Measurements from ENCODE around the gene CTSK.
A peak's percentile ranks its signal among the peaks of the same experiment; 100 is the strongest.
"Not testable (repeated sequence)": the region's sequence is repeated elsewhere in the genome, so short reads cannot be mapped to it uniquely, and the experiment has no call there.

Gene CTSK

GRCh38 chr1:150772326-150772725 is 35.7 kb downstream of the CTSK start:
- TF ChIP-seq CTCF (IDR thresholded peaks at IDR 0.05; ENCODE audit: insufficient read depth, low read depth, low read length, missing control alignments), result no peak
- H3K4me3 ChIP-seq (ENCODE audit: low read depth, low read length), result no peak overlapping the region
- no peak for DNase-seq (ENCODE audit: low read depth)

- DNase-seq (ENCODE audit: low read depth); H3K4me3 ChIP-seq (ENCODE audit: low read depth, low read length): not testable (repeated sequence)
These were observed 40.4 kb downstream of the CTSK start for GRCh38 chr1:150767704-150768103.

DNA sequence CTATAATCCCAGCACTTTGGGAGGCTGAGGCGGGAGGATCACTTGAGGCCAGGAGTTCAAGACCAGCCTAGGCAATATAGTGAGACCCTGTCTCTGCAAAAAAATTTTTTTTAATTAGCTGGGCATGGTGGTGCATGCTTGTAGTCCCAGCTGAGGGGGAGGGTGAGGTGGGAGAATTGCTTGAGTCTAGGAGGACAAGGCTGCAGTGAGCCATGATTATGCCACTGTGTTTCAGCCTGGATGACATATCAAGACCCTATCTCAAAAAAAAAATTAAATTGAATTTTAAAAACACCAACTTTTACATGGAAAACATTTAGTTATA is 42.1 kb downstream of the CTSK start:
- DNase-seq (ENCODE audit: low read depth), result not testable (repeated sequence)
- H3K4me3 ChIP-seq (ENCODE audit: low read depth, low read length), result peak overlapping the region; percentile 94

GRCh38 chr1:150765296-150765976 is 42.6 kb downstream of the CTSK start, which contains the start of gene CTSS:
Gene CTSS (minus strand): TSS chr1:150765778. CDS start chr1:150764763, 1,015 bp downstream.
- DNase-seq (ENCODE audit: low read depth), result peak; percentile 89
- no peak for TF ChIP-seq CTCF (IDR thresholded peaks at IDR 0.05; ENCODE audit: insufficient read depth, low read depth, low read length, missing control alignments)
- peak within 1 kb of the TSS; percentile 94 for H3K4me3 ChIP-seq (ENCODE audit: low read depth, low read length)

DNA sequence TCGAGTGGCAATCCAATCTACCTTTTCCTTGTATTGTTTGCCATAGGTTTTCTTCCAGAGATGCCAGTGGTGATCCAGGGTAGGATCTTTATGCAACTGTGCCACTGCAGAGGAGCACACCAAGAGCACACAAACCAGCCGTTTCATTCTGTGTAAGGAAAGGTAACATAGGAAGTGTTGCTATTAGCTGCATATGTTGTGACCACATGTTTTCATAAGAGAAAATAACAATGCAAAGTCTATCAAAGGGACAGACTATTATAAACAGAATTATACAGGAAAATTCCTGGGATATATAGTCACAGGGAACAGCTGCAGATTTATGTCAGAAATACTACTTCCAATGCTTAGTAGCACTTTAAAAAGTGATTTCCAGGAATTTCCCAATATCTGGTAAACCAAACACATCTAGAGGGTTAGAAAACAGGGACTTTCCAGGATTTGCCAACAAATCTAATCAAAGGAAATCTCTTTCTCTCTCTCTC is 43.4 kb downstream of the CTSK start:
- DNase-seq (ENCODE audit: low read depth), result peak; percentile 65
- peak overlapping the region; percentile 94 for H3K4me3 ChIP-seq (ENCODE audit: low read depth, low read length)
- no peak for TF ChIP-seq CTCF (IDR thresholded peaks at IDR 0.05; ENCODE audit: insufficient read depth, low read depth, low read length, missing control alignments)

DNA sequence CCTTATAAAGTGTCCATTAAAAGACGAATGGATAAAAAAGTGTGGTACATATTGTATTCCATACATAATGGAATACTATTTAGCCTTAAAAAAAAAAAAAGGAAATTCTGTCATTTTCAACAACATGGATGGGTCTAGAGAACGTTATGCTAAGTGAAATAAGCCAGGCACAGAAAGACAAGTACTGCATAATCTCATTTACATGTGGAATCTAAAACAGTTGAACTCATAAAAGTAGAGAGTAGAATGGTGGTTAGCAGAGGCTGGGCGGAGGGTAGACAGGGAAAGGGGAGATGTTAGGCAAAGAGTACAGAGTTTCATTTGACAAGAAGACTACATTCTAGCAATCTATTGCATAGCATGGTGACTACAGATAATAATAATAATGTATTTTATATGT is 45.0 kb downstream of the CTSK start:
- H3K4me3 ChIP-seq (ENCODE audit: low read depth, low read length), result peak overlapping the region; percentile 94
- no peak for DNase-seq (ENCODE audit: low read depth)

DNA sequence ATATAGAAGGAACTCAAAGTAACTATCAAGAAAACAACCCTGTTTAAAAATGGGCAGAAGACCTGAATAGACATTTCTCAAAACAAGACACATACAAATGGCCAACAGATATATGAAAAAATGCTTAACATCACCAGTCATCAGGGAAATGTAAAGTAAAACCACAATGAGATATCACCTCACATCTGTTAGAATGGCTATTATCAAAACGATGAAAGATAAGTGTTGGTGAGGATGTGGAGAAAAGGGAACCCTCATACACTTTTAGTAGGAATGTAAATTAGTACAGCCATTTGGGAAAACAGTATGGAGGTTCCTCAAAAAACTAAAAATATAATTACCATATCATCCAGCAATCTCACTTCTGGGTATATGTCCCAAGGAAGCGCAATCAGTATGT is 45.5 kb downstream of the CTSK start:
- H3K4me3 ChIP-seq (ENCODE audit: low read depth, low read length), result no peak overlapping the region
- TF ChIP-seq CTCF (IDR thresholded peaks at IDR 0.05; ENCODE audit: insufficient read depth, low read depth, low read length, missing control alignments), result no peak

More for the DNA sequence above, 45.0 kb downstream of the CTSK start:
- no peak for TF ChIP-seq CTCF (IDR thresholded peaks at IDR 0.05; ENCODE audit: insufficient read depth, low read depth, low read length, missing control alignments)

DNA sequence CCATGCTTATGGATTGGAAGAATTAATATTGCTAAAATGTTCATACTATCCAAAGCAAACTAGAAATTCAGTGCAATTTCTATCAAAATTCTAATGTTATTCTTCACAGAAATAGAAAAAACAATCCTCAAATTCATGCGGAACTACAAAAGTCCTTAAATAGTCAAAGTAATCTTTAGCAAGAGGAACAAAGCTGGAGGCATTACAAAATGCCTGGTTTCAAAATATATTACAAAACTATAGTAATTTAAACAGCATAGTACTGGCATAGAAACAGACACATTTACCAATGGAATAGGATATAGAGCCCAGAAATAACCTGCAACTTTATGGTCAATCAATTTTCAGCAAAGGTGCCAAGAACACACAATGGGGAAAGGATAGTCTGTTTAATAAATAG is 46.3 kb downstream of the CTSK start:
- H3K4me3 ChIP-seq (ENCODE audit: low read depth, low read length), result no peak overlapping the region
- TF ChIP-seq CTCF (IDR thresholded peaks at IDR 0.05; ENCODE audit: insufficient read depth, low read depth, low read length, missing control alignments), result no peak
- no peak for DNase-seq (ENCODE audit: low read depth)

More for the DNA sequence above, 45.5 kb downstream of the CTSK start:
- no peak for DNase-seq (ENCODE audit: low read depth)
